Measurements from ENCODE around the gene SLC9A8.
"Not testable (repeated sequence)": the region's sequence is repeated elsewhere in the genome, so short reads cannot be mapped to it uniquely, and the experiment has no call there.

The SLC9A8 gene

DNA sequence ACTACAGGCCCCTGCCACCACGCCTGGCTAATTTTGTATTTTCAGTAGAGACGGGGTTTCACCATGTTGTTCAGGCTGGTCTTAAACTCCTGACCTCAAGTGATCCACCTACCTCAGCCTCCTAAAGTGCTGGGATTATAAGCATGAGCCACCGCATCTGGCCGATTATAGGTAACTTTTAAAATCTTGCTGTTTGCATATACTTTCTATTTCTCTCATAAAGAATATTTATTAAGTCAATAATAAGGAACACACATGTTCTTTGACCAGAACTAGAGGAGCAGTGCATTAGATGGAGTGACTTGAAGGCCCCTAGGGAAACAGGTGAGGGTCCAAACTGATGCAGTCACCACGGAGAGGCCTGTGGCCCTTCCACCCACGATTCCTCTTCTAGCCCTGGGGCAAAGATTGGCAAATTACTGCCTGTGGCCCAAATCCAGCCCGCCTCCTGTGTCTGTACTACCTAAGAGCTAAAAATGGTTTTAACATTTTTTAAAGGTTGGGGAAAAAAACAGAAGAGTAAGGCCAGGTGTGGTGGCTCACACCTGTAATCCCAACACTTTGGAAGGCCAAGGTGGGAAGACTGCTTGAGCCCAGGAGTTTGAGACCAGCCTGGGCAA is 83.0 kb downstream of the SLC9A8 start:
- not testable (repeated sequence) for DNase-seq

DNA sequence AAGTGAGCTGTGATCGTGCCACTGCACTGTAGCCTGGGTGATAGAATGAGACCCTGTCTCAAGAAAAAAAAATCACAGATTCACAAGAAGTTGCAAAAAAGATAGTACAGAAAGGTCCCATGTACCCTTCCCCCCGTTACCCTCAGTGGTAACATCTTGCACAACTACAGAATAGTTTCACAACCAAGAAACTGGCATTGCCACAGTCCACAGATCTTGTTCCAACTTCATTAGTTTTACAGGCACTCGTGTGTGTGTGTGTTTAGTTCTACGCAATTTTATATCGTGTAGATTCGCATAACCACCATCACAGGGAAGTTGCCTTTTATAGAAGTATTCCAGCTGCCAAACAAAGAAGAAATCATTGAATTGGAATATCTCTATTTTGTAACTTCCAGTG is 83.6 kb downstream of the SLC9A8 start:
- no peak for DNase-seq

DNA sequence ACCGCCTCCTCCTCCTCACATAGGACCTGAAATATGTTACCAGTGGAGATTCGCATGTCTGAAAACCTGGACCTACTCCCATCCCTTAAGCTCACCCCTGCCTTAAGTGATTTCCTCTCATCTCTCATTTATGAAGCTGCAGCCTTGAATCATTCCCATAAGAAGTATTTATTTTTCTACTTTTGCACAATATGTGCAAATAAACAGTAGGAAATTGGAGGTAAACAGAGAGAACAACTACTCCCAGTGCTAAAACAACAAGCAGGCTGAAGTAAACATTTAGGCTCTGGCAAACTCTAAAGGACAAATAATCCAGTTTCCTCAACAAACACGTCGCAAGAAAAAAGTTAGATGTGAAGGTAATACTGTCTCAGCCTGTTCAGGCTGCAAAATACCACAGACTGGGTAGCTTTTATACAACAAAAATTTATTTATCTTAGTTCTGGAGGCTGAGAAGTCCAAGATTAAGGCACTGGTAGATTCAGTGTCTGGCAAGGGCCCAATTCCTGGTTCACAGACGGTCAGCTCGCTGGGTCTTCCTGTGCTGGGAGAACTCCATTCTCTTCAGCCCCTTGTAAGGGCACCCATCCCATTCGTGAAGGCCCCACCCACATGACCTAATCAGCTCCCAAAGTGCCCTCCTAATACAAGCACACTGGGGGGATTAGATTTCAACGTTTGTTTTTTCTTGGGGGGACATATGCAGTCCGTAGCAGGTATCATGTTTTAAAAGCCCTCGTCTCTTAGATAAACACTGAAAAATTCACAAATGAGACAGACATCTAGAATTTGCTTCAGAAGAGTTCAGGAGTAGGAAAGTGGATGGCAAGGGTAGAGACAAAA is 87.1 kb downstream of the SLC9A8 start:
- no peak for DNase-seq

DNA sequence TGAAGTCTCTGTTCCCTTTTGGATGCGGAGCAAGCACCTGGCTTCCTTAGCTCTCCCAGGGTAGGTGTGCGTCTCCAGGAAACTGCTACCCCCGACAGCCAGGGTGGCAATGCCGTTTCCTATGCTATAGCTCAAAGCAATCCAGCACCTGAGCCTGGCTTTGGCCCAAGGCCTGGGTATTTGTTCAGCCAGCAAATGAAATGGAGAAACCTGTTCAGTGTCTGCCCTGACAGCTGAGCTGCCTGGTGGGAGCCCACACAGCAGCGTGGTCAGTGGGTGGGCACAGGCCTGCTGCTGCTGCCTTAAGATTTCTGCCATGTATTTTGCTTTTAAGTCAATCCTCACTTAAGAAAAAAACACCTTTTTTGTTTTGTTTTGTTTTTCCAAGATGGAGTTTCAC is 89.0 kb downstream of the SLC9A8 start:
- no peak for DNase-seq

DNA sequence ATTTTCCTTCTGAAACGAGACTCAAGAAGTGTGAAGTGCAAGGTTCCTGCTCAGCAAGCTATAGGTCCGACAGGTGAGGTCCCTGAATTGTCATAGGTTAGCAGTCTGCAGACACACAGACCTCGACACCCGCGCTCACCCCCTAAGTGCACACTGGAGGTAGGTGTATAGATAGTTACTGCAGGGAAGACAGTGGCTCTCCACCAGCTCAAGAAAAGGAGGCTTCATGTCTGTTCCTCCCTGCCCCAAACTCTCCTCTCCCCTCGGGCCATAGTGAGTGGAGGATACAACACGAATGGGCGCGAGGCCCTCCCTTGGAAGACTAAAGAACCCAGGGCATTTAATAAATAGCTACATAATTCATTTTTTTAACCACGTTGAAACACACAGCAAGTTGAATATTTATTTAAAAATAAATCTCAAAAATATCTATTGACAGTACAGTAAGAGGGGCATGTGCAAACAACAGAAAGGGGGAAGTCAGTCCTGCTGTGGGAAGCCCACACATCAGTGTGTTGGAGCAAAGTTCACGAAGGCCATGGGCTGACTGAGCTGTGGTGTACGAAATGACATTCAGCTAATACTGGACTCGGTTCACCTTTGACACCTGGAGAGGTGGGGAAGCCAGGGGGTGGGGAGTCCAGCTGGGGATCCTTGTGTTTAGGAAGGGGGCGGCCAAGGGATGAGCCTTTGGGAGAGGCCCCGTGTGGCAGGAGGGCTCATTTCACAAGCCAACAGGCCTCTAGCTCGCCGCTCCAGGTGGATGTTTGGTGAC is 92.0 kb downstream of the SLC9A8 start:
- DNase-seq: no peak

DNA sequence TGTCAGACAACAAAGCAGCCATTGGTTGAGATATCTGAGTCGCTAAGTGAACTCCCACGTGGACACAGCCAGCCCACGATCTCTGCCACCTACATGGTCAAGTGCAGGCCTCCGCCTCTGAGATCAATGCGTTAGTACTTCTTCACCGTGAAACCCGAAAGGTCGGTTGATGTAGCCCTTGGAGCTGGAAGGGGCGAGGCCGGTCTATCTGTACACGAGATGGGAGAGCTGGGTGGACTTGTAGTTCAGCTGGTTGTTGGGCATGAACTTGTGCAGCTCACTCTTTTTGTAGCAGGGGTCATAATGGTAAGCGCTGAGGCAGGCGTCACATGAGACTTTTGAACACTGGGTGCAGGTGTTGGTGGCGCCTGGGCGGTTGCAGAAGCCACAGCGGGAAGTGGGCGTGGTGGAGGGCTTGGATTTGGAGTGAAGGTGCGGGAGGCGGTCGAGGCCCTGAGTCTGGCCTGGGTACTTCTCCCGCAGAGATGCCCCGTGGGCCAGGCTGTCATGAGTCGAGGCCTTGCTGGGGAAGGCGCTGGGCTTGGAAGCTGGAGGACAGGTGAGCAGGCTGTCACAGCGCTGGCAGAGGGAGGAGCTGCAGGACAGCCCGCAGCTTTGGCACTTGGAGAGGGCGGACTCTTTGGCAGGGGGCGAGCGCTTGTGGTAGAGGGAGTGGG is 92.9 kb downstream of the SLC9A8 start:
- DNase-seq: no peak

DNA sequence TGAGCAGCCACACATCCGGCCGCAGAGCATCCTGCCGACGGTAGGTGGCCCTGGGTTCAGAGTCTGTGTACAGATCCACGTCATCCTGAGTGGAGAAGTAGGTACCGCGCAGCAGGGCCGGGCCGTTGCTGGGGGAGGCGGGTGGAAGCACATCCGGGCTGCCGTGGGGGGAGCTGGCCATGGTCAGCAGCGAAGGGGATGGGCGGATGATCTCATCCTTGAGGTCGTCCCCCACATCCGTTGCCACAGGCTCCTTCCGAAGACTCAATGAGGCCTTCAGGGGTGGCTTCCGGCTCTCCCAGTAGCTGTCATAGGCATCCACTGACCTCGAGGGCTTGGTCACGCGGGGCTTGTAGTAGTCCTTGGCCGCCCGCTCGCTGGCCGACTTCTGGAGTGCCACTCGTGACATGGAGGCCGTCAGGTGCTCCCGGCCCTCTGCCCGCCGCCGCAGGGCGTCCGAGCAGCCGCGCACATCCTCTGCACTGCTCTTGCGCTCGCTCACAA is 93.5 kb downstream of the SLC9A8 start:
- no peak for DNase-seq

DNA sequence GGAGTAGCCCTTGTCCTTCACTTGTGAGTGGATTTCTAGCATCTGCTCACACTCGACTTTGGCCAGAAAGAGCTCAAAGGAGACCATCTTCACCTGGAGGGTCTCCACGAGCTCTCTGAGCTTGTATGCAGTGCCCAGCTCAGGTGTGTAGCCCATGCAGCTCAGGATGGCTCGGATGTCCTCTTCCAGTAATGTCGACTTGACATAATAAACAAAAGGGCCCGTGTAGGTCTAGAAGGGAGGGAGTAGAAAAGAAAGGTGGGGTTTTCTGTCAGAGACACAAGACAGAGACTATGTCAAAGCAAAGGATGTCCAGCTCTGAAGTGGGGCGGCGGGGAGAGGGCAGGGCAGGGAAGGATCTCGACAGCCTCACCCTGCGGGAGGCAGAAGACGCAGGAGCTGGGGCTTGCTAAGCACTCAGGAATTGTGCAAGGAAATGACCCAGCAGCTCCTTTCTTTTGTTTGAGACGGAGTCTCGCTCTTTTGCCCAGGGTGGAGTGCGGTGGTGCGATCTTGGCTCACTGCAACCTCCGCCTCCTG is 94.1 kb downstream of the SLC9A8 start:
- DNase-seq: no peak

DNA sequence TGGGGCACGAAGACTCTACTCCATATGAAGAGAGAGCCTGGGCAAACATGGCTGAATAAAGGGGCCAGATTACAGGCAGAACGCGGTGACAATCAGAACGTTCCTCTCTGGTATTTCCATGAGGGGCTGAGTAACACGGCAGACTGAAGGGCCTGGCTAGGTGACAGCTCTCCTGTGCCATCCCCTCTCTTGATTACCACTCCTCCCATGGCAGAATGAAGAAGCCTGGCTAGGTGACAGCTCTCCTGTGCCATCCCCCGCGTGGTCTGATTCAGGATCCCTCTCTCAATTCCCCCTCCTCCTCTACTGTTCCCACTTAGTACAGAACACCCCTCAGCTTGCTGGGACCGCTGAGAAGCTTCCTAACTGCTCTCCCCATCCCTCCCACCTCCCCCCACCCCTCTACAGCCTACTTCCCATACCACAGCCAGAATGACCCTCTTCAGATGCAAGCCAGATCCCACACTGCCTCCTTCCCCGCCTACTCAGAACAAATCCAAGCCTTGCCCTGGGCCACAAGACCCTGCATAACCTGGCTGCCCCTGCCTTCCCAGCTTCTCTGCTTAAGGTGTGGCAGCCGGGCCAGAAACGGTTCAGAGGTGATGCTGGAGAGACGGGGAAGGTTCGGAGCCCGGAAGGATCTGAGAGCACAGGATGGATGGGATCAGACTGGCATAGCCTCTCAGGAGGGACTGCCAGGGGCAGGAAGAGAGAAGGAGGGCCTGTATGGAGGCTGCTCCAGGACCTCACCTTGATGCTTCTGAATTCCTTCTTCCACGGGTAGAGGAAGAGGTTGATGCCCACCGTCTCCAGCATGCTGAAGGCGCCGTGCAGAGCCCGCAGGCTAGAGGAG is 95.0 kb downstream of the SLC9A8 start:
- no peak for DNase-seq

DNA sequence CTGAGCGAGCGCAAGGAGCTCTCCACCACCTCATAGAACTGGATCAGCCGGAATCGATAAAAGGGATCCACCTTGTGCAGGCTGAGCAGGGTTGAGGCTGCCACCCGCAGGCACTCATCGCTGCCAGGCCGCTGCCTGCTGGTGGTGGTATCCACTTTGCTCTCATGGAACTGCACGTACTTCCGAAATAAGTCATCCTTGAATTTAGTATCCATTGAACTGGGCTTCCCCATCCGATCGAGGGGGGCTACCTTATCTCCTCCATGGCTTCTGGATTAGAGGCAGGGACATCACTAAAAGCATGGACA is 95.6 kb downstream of the SLC9A8 start:
- DNase-seq: no peak

DNA sequence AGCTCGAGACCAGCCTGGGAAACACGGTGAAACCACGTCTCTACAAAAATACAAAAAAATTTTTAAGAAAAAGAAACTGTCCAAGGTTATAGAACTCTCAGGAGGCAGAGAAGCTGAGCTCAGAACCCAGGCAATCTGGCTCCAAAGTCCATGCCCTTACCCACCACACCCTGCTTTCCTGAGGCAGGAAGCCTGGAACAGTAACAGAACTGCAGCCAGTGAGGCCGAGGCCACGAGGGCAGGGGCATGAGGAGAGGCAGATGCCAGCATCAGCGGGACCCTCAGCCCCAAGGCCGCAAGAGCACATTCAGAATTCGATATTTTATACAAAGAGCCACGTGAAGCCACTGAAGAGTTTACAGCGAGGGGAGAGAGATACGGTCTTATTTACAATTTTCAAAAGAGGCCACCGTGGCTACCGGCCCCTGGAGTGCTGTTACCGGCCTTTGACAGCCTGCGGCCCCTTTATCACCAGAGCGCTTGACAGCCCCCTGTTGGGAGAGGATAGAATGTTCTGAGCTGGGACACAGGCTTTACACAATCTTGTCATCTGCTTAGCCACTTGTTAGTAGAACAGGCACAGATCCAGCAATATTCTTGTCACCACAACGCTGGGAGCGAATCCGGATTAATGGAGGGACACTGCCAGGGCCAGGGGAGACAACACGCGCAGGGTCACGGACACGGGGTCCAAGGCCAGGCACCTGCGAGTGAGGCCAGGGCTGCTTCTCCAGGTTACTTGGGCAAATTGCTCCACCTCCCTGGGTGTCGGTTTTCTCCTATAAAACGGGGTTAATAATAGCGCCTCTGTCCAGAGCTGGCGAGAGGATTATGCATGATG is 97.1 kb downstream of the SLC9A8 start:
- no peak for DNase-seq

DNA sequence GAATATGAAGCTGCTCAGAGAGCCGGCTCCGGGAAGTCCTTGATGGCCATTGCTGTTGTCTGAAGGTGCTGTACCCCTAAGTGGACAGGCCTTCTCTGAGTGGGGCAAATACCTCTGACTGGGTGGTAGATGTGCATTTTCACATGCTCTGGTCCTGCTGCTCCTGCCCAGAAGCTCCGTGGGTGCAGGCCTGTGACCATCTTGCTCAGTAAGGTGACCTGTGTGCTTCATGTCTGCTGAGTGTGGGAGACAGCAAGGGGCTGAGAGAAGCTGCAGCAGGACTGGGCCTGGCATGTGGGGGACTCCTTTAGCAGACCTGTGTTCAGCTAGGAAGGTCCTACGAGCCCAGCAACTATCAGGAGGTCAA is 97.7 kb downstream of the SLC9A8 start:
- no peak for DNase-seq

DNA sequence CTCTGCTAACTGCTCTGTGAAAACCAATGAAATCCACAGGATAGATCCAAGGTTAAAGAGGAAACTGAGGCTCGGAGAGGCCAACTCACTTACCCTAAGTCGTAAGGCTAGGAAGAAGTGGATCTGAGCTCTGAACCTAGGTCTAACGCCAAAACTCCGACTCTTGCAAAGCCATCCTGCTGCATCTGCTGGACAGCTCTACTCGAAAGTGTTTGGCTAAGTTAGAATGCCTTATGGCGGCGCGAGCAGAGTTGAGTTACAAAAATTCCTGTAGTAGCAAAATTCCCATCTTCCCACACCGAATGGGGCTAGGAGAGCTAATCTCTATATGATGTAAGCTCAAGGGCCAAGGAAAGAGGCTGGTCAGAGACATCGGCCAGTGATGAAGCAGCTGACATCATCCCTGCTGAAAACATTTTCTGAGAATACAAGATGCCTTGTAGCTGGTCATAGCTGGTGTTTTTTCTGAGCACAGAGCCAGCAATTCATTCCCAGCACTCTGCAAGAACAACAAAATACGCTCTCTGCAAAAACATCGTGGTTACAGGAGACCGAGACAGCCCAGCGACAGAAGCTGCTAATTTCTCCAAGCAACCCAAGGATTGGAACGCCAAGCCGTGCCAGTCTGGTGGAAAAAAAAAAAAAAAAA is 100.9 kb downstream of the SLC9A8 start:
- no peak for DNase-seq

DNA sequence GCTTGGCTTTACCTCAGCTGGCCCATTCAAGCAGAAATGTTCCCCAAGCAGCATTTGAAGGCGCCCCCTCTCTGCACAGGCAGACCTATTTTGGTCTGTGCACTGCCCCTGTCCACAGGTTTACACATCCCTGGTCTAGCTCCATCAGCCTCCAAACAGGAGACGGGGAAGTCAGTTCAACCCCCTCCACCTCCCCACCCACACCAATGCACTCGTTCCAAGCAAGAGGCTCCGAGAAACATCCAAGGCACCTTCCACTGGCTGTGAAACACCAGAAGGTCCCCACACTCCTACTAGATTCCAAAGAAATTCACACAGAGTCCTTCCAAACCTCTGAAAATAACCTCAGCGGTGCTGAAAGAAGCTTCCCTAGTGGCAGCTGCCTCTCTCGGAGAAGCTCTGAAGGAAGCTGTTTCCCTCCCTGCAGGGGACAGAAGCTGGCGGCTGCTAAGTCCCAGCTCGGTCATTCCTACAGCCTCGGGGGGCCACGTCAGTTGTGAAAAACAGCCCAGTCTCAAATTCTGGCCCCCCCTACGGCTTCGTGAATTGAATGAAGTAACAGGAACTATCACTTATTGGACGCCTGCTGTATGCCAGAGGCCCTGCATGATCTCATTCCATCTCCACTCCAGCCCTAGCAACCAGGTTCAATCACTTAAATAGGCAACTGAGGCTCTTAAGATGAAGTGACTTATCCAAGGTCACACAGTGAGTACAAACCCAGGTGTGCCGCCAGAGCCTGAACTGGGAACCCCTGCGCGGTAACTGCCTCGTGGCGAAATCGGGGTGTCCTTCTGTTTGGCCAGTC is 101.9 kb downstream of the SLC9A8 start:
- DNase-seq: no peak

DNA sequence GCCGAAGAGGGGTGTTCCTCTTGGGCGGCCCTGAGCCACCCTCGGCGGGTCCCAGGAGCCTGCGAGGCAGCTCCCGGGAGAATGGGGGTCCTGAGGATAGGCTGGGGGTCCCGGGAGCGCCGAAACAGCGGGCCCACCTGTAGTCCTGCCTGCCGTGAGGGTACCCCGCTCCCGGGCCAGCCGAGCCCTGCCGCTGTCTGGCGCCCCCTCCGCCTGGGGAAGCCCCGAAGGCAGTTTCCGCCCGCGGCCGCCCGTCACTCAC is 102.4 kb downstream of the SLC9A8 start:
- DNase-seq: no peak

DNA sequence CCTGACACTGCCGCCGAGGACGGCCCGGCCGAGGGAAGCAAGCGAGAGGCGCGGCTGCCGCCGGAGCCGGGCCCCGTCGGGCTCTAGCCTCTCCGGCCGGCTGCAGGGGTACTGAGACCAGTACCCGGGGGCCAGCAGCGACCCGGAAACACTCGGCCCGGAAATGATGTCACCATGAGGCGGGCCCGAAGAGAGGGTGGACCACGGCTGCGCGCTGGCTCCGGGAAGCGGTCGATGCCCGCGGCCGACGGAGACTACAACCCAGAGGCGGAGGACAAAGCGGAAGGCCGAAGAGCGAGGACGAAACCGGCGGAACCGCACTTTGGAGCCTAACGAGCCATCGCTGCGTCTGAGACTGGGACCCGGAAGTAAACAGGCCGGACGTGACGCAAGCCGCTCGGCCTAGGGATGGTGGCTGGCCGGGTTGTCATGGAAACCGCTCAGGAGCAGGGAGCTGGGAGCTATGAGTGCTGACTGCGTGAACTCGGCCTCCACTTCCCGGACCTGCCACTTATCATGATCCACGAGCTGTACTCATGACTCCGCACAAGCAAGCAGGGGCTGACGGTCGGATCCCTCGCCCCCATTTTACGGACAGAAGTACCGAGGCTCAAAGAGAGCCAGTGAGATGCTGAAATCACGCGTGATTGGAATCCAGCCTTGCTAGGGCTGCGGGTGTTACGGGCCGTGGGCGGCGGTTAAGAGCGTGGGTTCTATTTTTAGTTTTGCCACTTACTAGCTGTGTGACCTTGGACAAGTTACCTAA is 102.9 kb downstream of the SLC9A8 start, which contains the start of gene SPATA2:
SPATA2 (minus strand) TSS at position 150 of the 766 bp plus-strand sequence. CDS start 7,039 bp downstream, outside the sequence.
- DNase-seq: peak; percentile 89

DNA sequence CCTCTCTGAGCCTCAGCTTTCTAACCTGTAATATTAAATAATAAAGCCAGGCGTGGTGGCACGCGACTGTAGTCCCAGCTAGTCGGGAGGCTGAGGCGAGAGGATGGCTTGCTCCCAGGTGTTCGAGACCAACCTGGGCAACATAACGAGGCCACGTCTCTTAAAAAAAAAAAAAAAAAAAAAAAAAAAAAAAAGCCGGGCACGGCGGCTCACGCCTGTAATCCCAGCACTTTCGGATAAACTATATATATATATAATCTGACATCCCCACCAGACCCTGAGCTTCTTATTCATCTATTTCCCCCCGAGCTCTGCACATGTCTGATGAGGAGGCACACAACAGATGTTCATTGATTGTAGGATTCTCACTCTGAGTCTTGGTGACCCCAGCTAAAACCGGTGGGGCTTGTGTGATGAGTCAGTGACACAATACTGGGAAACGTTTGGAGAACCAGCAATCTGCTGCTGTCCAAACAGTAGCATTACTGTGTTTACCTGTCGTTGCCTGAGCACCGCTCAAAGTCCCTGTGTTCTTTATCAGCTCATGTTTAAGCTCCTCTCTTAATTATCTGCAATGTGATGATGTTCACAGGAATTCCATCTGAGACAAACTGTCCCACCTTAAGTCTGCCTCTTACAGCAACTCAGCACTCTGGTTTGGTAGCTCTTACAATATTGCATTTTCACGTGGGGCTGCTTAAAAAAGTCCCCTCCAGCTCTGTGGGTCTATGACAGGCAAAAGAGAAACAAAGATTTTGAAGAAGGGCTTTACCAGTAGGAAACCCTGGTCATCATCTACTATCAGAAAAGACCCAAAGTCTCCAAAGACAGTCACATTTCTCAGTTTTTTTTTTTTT is 103.7 kb downstream of the SLC9A8 start:
- peak; percentile 55 for DNase-seq

DNA sequence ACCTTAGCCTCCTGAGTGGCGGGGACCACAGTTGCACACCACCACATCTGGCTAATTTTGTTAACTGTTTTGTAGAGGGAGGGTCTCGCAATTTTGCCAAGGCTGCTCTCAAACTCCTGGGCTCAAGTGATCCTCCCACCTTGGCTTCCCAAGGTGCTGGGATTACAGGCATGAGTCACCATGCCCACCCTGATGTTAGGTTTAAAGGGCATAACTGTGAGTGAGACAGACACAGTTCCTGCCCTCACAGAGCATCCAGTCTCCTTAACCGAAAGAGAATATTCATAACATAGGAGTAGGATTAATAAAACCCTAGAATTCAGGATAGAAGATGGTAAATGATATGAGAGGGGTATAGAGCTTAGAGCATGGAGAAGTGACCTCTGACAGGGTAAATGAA is 105.8 kb downstream of the SLC9A8 start:
- DNase-seq: no peak

Data from DMS153 (cell line).